Peyer's patch (tissue), 4 donors: ENCODE results near the gene ST6GAL1.

Experiments used
- CTCF ChIP-seq, 6 experiments: fragments of 450-650 bp in 4 of 6; fragments of 200-600 bp in 2 of 6; sonication (generic) in 1 of 6; IDR thresholded peaks; one replicate each; pipeline ENCODE4 v1.5.1; 2017 to 2019; ENCODE audit warnings: antibody characterized with exemption in 6 of 6, mild to moderate bottlenecking in 3 of 6, moderate library complexity in 1 of 6
- POLR2A ChIP-seq, 2 donors: fragments of 450-650 bp; IDR thresholded peaks; one replicate each; pipeline ENCODE4 v1.5.1; 2017; ENCODE audit warnings: antibody characterized with exemption in 2 of 2, mild to moderate bottlenecking in 2 of 2, moderate library complexity in 2 of 2

GRCh38 chr3:187042346-187042745, 112.0 kb downstream of the ST6GAL1 start:
- no peak for TF ChIP-seq POLR2A (IDR thresholded peaks at IDR 0.05)
- TF ChIP-seq CTCF (IDR thresholded peaks at IDR 0.05), result no peak
